ENCODE results near the gene KAT2B. TPM values are rescaled to one million over a fixed set of nuclear protein-coding genes. Genes with fewer than 3 reads are reported as not detected.

Gene KAT2B
- total RNA-seq, 2 donors from 2014 or later = 25.0 to 70.5 TPM

GRCh38 chr3:20143519-20143918, 103.3 kb downstream of the KAT2B start:
- Histone ChIP-seq H3K4me3 (no peak overlapping the region), H3K27me3 (no peaks in the 10 kb centered on the region), H3K27ac (no peak overlapping the region), H3K9me3 (no peaks in the 10 kb centered on the region), H3K36me3 (peaks cover 14% of the 10 kb centered on the region), H3K4me1 (peaks cover 0 to 6% of the 10 kb centered on the region in 2 donors)
- TF ChIP-seq CTCF (IDR thresholded peaks at IDR 0.05) = no peak
- DNase-seq (ENCODE audit: low spot score) = no peak

GRCh38 chr3:20145874-20146273, 105.6 kb downstream of the KAT2B start:
- H3K4me1 ChIP-seq = peaks cover 0 to 6% of the 10 kb centered on the region in 2 donors
- H3K4me3 ChIP-seq = no peak overlapping the region
- H3K36me3 ChIP-seq = peaks cover 14% of the 10 kb centered on the region
- no peak overlapping the region for H3K27ac ChIP-seq
- no peak for TF ChIP-seq CTCF (IDR thresholded peaks at IDR 0.05)
- no peaks in the 10 kb centered on the region for H3K9me3 ChIP-seq
- no peaks in the 10 kb centered on the region for H3K27me3 ChIP-seq
- DNase-seq (ENCODE audit: low spot score) = no peak

- H3K9me3 ChIP-seq = no peaks in the 10 kb centered on the region
- no peaks in the 10 kb centered on the region for H3K27me3 ChIP-seq
- no peak for DNase-seq (ENCODE audit: low spot score)
- peaks cover 0 to 4% of the 10 kb centered on the region in 2 donors for H3K4me1 ChIP-seq
- no peak overlapping the region for H3K27ac ChIP-seq
- no peak overlapping the region for H3K4me3 ChIP-seq
- TF ChIP-seq CTCF (IDR thresholded peaks at IDR 0.05) = no peak
- H3K36me3 ChIP-seq = peaks cover 14% of the 10 kb centered on the region
These were observed 106.1 kb downstream of the KAT2B start for GRCh38 chr3:20146301-20146700.

GRCh38 chr3:20147361-20147760, 107.1 kb downstream of the KAT2B start:
- H3K9me3 ChIP-seq = no peaks in the 10 kb centered on the region
- H3K27me3 ChIP-seq = no peaks in the 10 kb centered on the region
- H3K4me3 ChIP-seq = no peak overlapping the region
- TF ChIP-seq CTCF (IDR thresholded peaks at IDR 0.05) = no peak
- DNase-seq (ENCODE audit: low spot score) = no peak
- no peak overlapping the region for H3K27ac ChIP-seq
- H3K4me1 ChIP-seq = no peaks in the 10 kb centered on the region
- H3K36me3 ChIP-seq = peaks cover 14% of the 10 kb centered on the region

GRCh38 chr3:20148466-20148865, 108.2 kb downstream of the KAT2B start:
- Histone ChIP-seq H3K27me3 (no peaks in the 10 kb centered on the region), H3K9me3 (no peaks in the 10 kb centered on the region), H3K4me3 (no peak overlapping the region), H3K36me3 (peaks cover 15% of the 10 kb centered on the region), H3K4me1 (no peaks in the 10 kb centered on the region), H3K27ac (no peak overlapping the region)
- TF ChIP-seq CTCF (IDR thresholded peaks at IDR 0.05) = no peak
- DNase-seq (ENCODE audit: low spot score) = no peak

- TF ChIP-seq CTCF (IDR thresholded peaks at IDR 0.05) = no peak
- no peaks in the 10 kb centered on the region for H3K9me3 ChIP-seq
- no peaks in the 10 kb centered on the region for H3K27me3 ChIP-seq
- H3K36me3 ChIP-seq = peaks cover 12% of the 10 kb centered on the region
- DNase-seq (ENCODE audit: low spot score) = no peak
- no peaks in the 10 kb centered on the region for H3K4me1 ChIP-seq
- H3K4me3 ChIP-seq = no peak overlapping the region
- no peak overlapping the region for H3K27ac ChIP-seq
These were observed 113.8 kb downstream of the KAT2B start for GRCh38 chr3:20154078-20154477.

All from right atrium auricular region (tissue), 2 donors.